ENCODE measurements around the gene HMGB1.
A peak's percentile ranks its signal among the peaks of the same experiment; 100 is the strongest.

Gene HMGB1

DNA sequence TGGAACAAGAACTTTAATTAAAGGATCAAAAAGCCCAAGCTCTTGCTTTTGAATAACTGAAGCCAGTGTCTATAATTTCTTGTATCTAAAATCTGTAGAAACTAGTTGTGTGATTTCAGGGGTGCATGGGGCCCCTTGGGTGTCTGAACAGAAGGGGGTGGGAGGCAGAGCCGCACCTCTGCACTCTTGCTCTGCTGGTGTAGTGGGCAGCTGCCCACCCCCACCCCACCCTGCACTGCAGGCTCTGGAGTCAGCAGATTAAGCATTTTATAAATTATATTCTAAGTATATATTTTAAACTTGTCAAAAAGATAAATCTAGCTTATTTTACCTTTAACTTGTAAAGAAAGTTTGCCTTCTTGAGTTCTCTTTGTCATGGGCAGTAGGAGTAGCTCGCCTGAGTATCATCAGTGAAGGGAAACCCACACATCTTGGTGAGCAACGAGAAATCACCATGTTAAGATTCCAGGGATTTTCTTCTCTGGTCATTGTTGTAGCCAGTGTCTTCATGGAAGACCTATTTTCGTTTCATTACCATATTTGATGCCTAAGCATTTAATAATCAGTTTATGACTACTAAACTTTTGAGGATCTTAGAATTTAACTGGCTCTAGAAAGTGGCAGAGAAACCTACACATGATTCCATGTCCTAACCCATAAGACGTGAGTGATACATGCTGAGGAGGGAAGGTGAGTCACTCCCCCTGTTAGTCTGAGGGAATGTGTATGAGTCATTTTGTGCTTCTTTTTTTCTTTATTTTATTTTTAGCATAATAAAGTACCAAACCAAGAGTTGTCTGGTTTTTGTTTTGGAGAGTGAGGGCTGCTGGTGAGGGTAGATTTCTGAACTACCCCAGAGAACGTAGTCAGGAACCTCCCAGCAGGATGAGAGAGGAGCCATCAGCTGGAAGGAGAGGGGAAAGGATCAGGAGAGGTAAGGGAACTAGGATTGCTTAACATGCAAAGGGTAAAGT, 35.7 kb downstream of the HMGB1 start:
- no peak for DNase-seq (ENCODE audit: low read depth)

DNA sequence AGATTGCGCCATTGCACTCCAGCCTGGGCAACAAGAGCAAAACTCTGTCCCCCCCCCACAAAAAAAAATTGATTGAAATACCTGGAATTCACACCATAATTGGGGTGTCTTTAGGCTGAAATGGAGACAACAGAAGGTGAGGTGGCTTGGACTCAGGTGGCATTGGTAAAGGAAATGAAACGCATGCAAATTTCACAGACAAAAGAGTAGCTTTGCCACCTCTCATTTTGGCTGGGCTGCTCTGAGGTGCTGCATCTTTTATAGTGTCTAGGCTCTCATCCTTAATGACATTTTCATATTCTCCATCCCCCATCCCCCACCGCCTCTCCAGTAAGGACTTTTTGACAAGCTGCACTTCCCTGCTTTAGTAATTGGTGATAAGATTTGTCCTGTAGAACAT, 36.5 kb downstream of the HMGB1 start:
- no peak for DNase-seq (ENCODE audit: low read depth)

DNA sequence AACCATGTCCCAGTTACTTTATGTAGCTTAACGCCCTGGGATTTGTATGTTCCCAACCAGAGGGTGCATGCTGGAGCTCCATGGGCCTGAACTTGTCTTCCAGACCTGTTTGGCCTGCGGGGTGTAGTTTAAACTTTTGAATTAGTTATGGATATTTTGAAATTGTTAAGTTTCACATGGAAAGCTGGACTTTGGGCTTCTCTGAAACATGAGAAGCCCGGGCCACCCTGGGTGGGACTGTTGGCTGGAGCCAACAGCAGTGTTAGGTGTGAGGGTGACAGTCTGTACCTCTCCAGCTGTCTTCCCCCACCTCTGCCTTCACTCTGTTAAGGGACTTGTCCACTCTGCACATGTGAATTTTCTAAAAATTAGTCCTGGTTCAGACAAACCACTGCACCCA, 41.8 kb downstream of the HMGB1 start:
- no peak for DNase-seq (ENCODE audit: low read depth)

DNA sequence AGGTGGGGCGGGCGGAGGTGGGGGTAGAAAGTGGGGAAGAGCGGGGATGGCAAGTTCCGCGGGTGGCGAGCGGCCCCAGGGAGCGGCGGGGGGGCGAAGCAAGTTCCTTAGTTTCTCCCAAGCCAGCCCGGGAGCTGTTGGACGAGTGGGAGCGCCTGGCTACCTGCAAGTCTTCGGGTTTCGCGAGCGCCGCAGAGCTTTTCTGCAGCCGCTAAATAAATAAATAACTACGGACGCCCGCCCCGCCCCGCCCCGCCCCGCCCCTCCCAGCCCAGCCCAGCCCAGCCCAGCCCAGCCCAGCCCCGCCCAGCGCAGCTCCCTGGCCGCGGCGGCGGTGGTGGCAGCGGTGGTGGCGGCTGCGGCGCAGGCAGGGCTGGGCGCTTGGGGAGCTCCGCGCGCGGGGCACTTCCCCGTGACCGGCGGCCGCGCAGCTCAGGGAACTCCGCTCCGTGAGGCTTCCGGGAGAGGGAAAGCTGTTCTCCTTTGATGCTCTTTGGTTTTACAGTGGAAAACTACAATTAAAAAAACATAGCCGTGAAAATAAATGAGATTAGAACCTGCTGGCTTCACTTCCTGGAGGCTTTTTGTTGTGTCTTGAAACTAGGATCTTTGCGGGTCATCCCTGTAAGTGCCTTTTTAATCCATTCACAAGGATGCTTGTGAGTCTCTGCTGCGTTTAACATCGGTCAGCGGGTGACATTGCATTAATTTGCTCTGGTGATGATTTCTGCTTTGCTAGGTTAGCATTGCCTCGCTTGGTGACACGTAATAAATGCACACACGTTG, 43.5 kb downstream of the HMGB1 start, which contains the start of gene UBE2L5:
Gene UBE2L5, plus strand, starts transcription at position 440 of the 786 bp plus-strand sequence. CDS start 5,498 bp downstream, outside the sequence.
- DNase-seq (ENCODE audit: low read depth): peak; percentile 33

DNA sequence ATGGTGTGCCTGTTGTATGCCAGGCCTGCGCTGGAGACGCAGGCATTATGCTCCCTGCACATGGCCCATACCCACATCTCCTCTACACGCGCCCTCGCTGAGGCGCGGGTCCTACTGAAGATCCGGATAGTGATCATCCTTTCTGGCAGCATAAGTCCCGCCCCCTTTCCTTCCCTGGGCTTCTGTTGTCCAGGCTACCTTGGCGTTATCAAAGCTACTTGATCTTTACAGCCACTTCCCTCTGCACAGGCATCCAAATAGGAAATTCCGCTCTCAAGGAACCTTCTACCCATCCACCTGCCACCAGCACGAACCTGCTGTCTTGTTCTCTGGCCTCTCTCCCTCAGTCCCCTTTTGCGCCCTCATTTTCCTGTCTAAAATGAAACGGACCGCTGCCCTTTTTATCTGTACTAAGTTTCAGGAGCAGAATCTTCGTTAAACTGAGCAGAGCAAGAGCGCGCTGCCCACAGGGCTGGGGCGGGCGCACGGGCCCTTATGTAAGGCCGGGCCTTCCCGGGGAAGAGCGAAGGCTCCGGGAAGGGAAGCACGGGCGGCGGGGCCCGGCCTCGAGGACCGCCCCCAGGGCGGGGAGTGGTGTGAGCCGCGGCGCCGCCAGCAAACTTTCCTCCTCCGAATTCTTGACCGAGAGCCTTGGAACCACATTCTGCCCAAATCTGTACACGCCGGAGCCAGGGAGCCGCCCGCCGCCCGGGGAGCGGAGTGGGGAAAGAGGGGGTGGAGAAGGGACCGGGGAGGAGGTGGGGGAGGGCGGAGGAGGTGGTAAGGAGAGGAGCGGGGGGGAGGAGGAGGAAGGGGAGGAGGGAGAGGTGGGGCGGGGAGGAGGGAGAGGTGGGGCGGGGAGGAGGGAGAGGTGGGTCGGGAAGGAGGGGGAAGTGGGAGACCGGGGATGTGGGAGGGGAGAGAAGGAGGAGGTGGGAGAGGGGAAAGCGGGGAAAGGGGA, 44.4 kb downstream of the HMGB1 start:
- no peak for DNase-seq (ENCODE audit: low read depth)

DNA sequence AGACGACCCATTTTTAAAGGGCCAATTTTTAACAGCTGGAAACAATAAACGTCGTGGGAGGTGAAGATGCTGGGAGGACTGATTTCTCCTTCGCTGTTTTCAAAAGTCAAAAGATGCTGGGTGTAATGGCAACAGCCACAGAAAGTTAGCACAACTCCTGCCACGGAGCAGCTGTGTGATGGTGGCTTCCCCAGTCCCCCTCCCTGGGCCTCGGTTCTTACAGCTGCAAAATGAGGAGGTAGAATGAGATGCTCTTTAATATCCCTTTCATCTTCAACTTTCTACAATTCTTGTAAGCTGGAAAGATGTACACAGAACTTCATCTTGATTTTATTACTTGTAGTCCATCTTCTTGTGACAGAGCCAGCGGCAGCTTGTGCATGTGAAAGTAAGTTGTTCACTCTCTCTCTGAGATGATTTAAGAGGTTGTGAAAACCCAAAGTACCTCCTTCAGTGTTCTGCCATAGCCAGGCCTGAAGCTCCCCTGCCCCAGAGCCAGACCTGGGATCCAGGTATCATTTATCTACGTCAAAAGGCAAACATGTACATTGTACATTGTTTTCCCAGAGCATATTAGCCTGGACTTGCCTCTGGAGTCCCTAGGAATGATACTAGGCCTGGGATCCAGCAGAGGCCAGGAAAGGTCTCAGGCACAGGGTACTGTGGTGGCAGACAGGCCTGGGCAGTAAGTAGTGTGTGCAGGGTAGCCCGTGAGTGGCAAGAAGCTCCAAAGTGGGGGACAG, 46.8 kb downstream of the HMGB1 start:
- DNase-seq (ENCODE audit: low read depth): no peak

DNA sequence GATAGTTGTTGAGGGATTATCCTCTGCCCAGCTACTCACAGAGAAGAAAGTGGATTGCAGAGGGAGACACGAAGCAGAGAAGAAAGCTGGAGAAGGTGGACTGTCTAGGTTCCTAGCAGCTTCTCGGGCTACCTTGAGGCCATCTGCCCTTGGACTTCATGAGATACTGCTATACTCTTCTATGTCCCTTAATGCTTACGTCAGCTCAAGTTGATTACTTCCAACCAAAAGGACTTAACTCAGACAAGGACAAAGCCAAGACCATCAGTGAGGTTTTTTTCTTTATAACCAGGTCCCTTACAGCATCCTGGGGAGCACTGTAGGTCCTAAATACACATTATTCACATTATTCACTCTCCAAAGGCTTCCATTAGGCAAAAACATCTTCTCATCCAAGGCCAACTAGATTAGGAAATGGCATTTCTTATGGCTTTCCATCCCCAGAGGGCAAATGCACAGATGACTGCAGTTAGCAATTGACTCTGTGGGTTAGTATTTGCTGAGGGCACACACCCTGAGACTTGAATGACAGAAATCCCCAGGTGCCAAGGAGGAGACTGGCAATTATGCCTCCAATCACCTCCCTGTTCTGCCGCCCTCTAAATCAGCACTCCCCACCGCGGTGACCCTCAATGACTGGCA, 47.5 kb downstream of the HMGB1 start:
- no peak for DNase-seq (ENCODE audit: low read depth)

DNA sequence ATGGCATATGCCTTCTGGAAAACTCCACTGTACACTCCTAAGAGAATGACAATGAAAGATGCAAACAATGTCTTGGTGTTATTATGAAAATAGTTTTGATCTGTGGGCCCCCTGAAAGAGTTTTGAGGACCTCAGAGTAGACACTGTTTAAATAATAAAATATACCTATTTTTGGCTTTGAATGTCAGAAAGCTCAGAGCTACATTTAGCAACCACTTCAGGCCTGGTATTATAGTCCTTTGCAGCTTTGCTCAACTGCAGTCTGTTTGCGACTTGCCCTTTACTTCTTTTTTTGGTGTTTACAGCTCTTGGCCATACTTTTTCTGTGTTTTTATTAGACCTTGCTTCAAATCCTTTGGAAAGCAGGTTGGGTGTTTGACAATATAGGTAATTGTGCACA, 49.3 kb downstream of the HMGB1 start:
- no peak for DNase-seq (ENCODE audit: low read depth)

DNA sequence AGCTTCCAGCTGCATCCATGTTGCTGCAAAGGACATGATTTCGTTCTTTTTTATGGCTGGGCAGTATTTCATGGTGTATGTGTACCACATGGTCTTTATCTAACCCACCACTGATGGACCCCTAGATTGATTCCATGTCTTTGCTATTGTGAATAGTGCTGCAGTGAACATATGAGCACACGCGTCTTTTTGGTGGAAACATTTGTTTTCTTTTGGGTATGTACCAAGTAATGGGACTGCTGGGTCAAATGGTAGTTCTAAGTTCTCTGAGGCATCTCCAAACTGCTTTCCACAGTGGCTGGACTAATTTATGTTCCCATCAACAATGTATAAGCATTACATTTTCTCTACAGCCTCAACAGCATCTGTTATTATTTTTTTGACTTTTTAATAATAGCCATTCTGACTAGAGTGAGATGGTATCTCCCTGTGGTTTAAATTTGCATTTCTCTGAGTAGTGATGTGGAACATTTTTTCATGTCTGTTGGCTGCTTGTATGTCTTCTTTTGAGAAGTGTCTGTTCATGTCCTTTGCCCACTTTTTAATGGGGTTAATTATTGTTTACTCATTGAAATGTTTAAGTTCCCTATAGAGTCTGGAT, 50.2 kb downstream of the HMGB1 start:
- no peak for DNase-seq (ENCODE audit: low read depth)

DNA sequence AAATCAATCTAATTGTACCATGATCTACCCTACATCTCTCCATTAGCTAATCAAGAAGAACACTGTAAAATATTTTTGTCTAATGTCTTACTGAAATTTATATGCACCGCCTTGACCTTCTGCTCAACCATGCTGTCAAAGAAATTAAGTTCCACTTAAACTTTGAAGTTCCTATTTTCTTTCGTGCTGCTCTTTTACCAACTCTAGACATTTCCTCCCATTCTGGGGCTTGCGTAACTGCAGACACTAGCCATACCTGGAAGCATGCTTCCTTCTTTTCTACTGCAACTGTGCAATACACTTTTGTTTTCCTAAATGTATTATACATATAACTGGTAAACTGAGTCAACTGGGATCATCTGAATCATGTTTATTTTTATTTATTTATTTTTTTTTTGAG, 51.9 kb downstream of the HMGB1 start:
- DNase-seq (ENCODE audit: low read depth): no peak

DNA sequence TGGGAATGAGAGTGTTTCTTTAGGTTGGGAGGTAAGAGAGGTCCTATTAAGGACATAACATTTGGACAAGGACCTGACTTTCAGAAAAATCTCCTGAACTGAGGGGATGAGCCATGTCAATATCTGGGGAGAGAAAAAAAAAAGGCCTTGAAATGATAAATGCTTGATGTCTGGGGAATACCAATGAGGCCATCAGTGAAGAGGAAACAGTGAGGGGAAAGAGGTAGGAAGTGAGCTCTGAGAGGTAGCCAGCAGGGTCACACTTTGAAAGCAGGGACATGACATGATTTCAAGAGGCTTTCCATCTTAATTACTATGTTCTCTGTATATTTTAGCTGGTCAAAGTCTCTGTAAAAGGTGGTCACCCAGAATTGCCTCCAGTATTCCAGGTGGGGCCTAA, 53.4 kb downstream of the HMGB1 start:
- DNase-seq (ENCODE audit: low read depth): no peak

DNA sequence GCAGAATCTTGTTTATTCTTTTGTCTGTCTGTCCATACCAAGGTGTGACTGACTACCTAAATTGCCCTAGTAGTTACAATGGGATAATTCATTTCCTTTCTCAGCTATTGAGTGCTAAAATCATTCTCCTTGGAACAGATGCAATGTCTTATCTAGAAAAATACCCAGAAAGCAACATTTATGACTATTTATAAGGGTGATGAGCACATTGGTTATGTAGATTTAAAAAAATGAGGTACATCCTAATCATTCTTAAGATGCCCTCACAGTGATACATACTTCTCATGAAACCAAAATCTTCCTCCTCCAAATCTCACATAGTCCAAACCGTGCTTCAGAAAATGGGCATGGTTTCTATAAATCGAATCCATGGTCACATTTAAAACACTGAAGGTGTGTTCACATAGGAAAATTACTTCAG, 55.0 kb downstream of the HMGB1 start:
- no peak for DNase-seq (ENCODE audit: low read depth)

DNA sequence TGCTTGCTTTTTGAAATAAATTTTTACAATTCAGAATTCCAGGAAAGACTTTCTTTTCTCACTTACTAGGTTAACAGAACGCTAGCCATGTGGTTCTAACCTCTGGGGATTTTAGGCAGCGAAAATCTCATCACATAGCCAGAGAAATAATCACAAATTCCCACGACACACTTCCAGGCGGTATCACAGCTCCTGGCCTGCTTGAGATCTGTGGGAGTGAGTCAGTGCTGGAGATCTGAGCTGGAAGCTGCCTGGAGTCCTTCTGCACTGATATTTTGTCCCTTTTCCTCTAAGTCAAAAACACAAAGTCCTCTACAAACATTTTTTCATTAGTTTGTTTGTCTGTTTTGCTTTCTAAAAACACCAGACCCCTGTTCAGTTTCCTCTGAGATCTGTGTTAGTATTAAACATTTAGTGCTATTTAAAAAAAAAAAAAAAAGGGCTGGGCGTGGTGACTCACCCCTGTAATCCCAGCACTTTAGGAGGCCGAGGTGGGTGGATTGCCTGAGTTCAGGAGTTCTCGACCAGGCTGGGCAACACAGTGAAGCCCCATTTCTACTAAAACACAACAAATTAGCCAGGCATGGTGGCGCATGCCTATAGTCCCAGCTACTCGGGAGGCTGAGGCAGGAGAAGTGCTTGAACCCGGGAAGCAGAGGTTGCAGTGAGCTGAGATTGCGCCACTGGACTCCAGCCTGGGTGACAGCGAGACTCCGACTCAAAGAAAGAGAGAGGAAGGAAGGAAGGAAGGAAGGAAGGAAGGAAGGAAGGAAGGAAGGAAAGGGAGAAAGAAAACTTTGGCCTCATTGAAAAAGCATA, 55.6 kb downstream of the HMGB1 start:
- no peak for DNase-seq (ENCODE audit: low read depth)

DNA sequence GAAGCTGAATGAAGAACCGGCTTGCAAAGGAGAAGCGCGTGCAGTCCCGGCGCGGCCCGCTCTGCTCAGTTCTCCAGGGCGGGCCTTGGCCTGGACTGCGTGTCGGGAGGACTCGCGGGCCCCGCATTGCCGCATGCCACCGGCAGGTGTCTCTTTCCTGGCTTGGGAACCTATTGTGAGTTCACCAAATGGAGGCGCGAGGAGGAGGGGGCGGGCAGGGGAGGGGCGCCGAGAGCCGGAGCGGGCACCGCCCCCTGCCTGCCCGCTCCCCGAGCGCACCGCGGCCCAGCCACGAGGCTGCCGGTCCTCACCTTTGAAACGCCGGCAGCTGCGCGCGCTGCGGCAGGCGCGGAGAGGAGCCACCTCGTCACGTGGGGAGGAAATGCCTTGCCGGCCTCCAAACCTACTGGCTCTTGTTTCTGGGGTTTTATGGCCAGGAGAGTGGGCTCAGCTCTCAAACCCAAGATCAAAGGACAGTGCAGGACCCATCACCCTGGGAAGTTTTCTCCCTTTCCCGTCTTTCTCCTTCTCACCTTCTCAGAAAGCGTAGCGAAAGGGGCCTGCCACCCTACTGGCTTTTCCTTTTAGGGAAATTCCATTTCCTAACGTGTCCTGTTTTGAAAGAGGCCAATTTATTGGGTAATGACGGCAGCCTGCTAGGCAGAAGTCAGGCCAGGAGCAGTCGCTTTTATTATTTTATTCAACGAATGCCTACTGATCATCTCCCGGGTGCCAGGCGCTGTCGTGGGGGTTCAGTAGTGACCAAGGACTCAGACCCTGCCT, 57.2 kb downstream of the HMGB1 start:
- peak; percentile 82 for DNase-seq (ENCODE audit: low read depth)

DNA sequence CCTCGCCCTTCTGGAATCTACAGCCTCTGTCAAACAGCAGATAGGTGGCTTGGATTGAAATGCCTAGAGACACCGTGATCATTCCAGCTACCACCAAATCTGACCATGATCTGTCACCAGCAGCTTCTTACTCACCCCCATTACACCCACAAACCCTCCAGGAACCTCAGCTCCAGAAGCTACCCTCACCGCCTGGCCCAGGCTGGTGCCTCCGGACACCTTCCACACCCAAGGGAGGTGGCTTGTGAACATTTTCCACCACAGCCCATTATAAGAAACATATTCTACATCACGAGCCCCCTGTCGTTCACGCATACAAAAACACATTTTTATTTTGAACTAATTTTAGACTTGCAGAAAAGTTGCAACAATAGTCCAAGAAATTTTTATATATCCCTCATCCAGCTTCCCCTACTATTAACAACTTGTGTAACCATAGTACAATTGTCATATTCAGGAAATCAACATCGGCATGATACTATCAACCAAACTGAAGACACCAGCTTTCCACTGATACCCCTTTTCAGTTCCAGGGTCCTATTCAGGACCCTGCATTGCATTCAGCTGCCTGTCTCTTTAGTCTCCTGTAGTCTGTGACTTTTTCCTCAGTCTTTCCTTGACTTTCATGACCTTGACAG, 58.8 kb downstream of the HMGB1 start:
- no peak for DNase-seq (ENCODE audit: low read depth)

All from stimulated activated CD8-positive, alpha-beta memory T cell treated with anti-CD3 and anti-CD28 coated beads, Interleukin-7, amount 100 ng/mL, for 24 hours (primary cell).